GM20000 (cell line): ENCODE data around the gene ANKRD29.
A peak's percentile ranks its signal among the peaks of the same experiment; 100 is the strongest.

ENCODE experiments used
- DNase-seq: peaks from one replicate; pipeline ENCODE4 v3.0.0; 2012; ENCODE audit warnings: low spot score
- TF ChIP-seq, protein P1 (sequence below): IDR thresholded peaks from 2 replicates; pipeline ENCODE4 v1.5.1; 2012; ENCODE audit warnings: mild to moderate bottlenecking, control low read depth; ENCODE audit errors: extremely low read depth, missing control alignments

Gene ANKRD29

DNA sequence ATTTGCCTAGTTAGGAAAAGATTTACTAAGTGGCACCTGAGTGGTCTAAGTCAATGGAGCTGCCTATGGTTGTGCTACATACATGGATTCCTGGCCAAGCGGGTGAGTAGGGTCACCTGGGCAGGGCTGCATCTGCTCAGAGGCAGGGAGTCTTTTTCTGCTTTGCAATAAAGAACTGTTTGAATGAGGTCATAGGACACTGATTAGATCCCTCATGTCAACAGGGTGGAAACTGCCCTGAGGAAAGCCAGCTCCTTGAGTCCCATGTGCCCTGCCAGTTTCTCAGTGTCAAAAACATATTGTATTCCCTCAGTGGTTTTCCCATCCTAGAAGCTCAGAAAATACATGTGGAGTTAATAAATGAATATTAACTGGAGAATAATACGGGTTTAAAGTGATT is 31.1 kb upstream of the ANKRD29 start:
- no peak for DNase-seq

DNA sequence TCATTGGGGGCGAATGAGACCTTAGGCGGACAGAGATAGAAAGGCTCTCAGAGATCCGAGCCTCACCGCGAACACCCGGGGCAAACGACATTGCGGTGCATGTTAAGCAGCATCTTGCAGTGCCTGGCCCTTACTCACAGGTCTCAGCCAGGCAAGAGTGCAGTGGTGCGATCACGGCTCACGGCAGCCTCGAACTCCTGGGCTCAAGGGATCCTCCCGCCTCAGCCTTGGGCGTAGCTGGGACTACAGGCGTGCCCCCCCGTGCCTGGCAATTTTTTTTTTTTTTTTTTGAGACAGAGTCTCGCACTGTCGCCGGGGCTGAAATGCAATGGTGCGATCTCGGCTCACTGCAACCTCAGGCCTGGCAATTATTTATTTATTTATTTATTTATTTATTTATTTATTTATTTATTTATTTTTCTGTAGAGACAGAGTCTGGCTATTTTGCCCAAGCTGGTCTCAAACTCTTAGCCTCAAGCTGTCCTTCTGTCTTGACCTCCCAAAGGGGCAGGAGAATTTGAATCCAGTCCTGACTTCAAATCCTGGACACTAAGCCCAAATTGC is 27.9 kb upstream of the ANKRD29 start:
- TF ChIP-seq, protein P1, sequence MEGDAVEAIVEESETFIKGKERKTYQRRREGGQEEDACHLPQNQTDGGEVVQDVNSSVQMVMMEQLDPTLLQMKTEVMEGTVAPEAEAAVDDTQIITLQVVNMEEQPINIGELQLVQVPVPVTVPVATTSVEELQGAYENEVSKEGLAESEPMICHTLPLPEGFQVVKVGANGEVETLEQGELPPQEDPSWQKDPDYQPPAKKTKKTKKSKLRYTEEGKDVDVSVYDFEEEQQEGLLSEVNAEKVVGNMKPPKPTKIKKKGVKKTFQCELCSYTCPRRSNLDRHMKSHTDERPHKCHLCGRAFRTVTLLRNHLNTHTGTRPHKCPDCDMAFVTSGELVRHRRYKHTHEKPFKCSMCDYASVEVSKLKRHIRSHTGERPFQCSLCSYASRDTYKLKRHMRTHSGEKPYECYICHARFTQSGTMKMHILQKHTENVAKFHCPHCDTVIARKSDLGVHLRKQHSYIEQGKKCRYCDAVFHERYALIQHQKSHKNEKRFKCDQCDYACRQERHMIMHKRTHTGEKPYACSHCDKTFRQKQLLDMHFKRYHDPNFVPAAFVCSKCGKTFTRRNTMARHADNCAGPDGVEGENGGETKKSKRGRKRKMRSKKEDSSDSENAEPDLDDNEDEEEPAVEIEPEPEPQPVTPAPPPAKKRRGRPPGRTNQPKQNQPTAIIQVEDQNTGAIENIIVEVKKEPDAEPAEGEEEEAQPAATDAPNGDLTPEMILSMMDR = no peak
- DNase-seq = no peak

More for the DNA sequence above, 31.1 kb upstream of the ANKRD29 start:
- TF ChIP-seq, protein P1 = no peak

DNA sequence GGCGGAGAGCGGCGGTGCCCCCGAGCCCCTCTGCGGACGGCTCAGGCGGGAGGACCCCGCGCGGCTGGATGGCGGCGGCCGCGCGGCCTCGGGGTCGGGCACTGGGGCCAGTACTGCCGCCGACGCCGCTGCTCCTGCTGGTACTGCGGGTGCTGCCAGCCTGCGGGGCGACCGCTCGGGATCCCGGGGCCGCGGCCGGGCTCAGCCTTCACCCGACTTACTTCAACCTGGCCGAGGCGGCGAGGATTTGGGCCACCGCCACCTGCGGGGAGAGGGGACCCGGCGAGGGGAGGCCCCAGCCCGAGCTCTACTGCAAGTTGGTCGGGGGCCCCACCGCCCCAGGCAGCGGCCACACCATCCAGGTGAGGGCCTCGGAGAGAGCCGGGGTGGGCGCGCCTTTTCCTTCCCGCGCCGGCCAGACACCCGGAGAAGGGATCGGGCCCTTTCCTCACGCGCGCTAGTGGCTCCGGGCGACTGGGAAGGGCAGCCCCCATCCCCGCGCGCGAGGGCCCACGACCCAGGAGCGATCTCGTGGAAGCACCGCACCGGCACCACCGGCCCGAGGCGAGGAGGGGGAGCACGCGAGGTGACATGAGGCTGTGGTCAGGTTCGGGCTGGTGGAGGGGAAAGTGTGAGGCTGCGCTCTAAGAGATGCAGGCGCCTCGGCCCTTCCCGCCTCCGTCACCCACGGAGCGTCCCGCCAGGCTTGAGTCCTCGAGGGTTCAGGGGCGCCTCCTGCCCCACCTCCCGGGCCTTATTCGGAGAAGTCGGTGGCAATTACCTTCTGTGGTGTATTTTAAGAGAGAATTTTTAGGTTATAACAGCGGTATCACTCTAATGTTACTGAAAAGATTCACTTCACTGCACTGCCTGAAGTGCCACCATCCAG is 27.1 kb upstream of the ANKRD29 start:
- peak; percentile 49 for DNase-seq
- TF ChIP-seq, protein P1 = no peak

DNA sequence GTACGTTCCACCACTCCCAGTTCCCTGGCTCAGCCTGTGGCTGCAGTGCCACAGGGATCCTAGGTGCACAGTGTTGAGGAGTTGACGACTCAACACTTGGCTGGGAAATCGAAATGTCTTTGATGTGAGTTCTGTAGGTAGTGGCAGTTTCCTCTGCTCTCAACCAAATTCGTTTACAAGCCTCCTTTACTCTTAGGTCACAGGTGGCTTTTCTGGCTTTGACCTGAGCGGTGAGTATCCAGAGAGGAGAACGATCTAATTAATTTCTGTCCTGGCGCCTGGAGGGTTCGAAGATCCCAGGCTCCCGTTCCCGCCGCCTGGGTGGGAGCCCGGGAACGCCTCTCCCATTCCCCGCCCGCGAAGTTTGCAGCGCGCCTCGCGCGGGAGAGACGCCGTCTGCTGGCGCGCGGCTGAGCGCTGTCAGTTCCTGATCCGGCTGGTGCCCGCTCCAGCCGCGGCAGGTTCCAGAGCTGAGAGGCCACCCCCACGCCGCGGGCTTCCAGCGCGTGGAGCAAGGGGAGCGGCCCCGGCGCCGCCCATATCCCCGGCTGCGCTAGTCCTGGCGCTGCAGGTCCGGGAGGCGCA is 26.4 kb upstream of the ANKRD29 start, which contains the start of gene LAMA3:
Gene LAMA3, plus strand, starts transcription at position 423 of the 585 bp plus-strand sequence. CDS start 231 bp downstream, outside the sequence.
- TF ChIP-seq, protein P1 = peak; percentile 19
- DNase-seq = peak; percentile 55

DNA sequence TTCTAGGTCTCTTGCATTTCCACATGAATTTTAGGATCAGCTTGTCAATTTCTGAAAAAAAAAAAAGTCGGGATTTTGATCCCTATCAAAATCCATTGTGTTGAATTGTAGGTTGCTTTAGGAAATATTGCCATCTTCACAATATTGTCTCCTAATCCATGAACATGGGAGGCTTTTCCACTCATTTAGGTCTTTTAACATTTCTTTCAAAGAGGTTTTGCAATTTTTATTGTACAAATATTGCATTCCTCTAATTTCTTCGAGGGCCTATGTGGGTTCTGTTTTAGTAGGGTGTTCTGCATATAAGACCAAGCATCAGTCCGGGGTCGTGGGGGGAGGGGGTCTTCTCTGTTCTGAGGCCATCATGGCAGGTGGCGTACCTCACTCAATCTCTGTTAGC is 25.8 kb upstream of the ANKRD29 start:
- TF ChIP-seq, protein P1 = no peak
- DNase-seq = no peak

DNA sequence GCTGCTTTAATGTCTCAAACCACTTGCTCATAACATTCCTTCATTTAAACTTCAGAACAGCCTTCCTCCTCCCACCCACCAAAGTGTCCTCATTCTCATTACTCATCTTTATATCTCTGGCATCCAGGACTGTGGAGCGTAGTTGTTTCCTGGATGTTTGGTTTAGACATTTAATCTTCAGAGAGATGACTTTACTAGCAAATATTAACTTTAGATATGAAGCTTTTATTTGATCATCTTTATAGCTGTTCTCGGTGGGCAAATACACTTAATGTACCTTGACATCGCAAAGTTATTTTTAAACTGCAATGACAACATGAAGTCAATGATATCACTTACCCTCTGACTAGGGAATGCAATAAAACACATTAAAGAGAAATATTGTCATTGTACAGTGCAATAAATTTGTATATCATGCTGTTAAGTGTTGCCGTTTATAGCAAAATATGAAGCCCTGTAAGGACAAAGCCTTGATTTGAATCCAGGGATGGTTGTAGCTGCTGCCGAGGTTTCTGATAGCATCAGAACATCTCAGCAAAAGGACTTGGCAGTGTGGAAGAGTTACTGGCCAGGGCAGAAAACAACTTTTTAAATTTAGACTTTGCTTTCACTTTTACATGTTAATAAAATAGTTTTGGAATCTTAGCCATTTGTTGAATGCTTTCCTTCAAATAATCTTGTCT is 21.9 kb upstream of the ANKRD29 start:
- DNase-seq = no peak
- TF ChIP-seq, protein P1 = no peak
